AG04450 (cell line): ENCODE data around the gene ALDH1L1. TPM values are rescaled to one million over a fixed set of nuclear protein-coding genes. Genes with fewer than 3 reads are reported as not detected.
"Not testable (repeated sequence)": the region's sequence is repeated elsewhere in the genome, so short reads cannot be mapped to it uniquely, and the experiment has no call there.

Source experiments
- CTCF ChIA-PET: fragments of 300-600, 350-600 bp; formaldehyde crosslinking; extraction: SDS; loops from one replicate; lab custom pipeline; 2022; ENCODE audit warnings: antibody characterized with exemption, inconsistent platforms; lab: Charles Lee
- POLR2A ChIA-PET: fragments of 350-600 bp; formaldehyde crosslinking; extraction: SDS; loops from one replicate; lab custom pipeline; 2021; ENCODE audit warnings: antibody characterized with exemption, inconsistent platforms; lab: Yijun Ruan, JAX
- DNase-seq: peaks from one replicate; pipeline ENCODE4 v3.0.0-alpha.2; 2011; ENCODE audit warnings: low read depth, low spot score
- H3K27ac ChIP-seq: one replicate; pipeline ENCODE4 v1.5.1; 2012; ENCODE audit warnings: low read depth, low read length, control low read depth
- H3K27me3 ChIP-seq: one replicate; pipeline ENCODE4 v1.6.0; 2012; ENCODE audit warnings: low read length; ENCODE audit not compliant: control insufficient read depth, insufficient read depth
- H3K4me3 ChIP-seq: 2 replicates; pipeline ENCODE4 v1.5.1; 2011; ENCODE audit warnings: mild to moderate bottlenecking, low read depth, low read length, control low read depth
- H3K9me3 ChIP-seq: 2 replicates; pipeline ENCODE4 v1.5.1; 2012; ENCODE audit warnings: low read length; ENCODE audit not compliant: control insufficient read depth, insufficient read depth
- CTCF ChIP-seq: IDR thresholded peaks from 2 replicates; pipeline ENCODE4 v1.5.1; 2011; ENCODE audit warnings: low read depth, low read length, control low read depth, inconsistent platforms
- polyA plus RNA-seq: library from polyadenylated mRNA; depleted of rRNA; stranded (reverse); fragments of >200 nt; gene quantifications from 2 replicates; pipeline ENCODE4 v1.2.3, GENCODE V29; 2011

ALDH1L1 gene
- polyA plus RNA-seq, 1 experiment: not detected

GRCh38 chr3:126101521-126101982, 78.8 kb downstream of the ALDH1L1 start:
- POLR2A ChIA-PET: interaction anchor here (1.3 kb wide), 1 partner anchor 17 kb away, joined by 4 read pairs; no protein-coding TSS in a partner anchor
- CTCF ChIA-PET: interaction anchor here (1.4 kb wide), 1 partner anchor 31 kb away, joined by 6 read pairs; no protein-coding TSS in a partner anchor
- DNase-seq: no peak
- Histone ChIP-seq H3K4me3 (no peak overlapping the region), H3K27ac (no peak overlapping the region), H3K9me3 (peaks cover 3% of the 10 kb centered on the region; the same call in 1 of the 2 replicates), H3K27me3 (peaks cover 6% of the 10 kb centered on the region)
- no peak for TF ChIP-seq CTCF

GRCh38 chr3:126100634-126101301, 79.6 kb downstream of the ALDH1L1 start:
- H3K9me3 ChIP-seq: peaks cover 9% of the 10 kb centered on the region; the same call in 1 of the 2 replicates
- no peak for TF ChIP-seq CTCF
- H3K4me3 ChIP-seq: no peak overlapping the region
- no peak overlapping the region for H3K27ac ChIP-seq
- peak; percentile 59 for DNase-seq
- H3K27me3 ChIP-seq: peaks cover 3% of the 10 kb centered on the region
- ChIA-PET POLR2A (interaction anchor here (0.5 to 1.3 kb wide), 2 partner anchors 16 to 373 kb away, joined by 4 read pairs; no protein-coding TSS in a partner anchor), CTCF (interaction anchor here (0.8 kb wide), 1 partner anchor 16 kb away, joined by 4 read pairs; no protein-coding TSS in a partner anchor)

GRCh38 chr3:126100269-126100633, 80.1 kb downstream of the ALDH1L1 start:
- no peak for TF ChIP-seq CTCF
- DNase-seq: no peak
- no peak overlapping the region for H3K4me3 ChIP-seq
- H3K27ac ChIP-seq: peak overlapping the region; percentile 31
- peaks cover 3% of the 10 kb centered on the region for H3K27me3 ChIP-seq
- CTCF ChIA-PET: interaction anchor here (0.8 kb wide), 1 partner anchor 16 kb away, joined by 4 read pairs; no protein-coding TSS in a partner anchor
- peaks cover 9% of the 10 kb centered on the region; the same call in 1 of the 2 replicates for H3K9me3 ChIP-seq
- POLR2A ChIA-PET: interaction anchor here (0.5 kb wide), 1 partner anchor 373 kb away, joined by 4 read pairs; no protein-coding TSS in a partner anchor

- no peak overlapping the region for H3K4me3 ChIP-seq
- DNase-seq: no peak
- ChIA-PET CTCF (interaction anchor here (0.5 kb wide), 1 partner anchor 23 kb away, joined by 4 read pairs; no protein-coding TSS in a partner anchor), POLR2A (no interaction called here)
- H3K9me3 ChIP-seq: peaks cover 9% of the 10 kb centered on the region; the same call in 1 of the 2 replicates
- H3K27ac ChIP-seq: no peak overlapping the region
- H3K27me3 ChIP-seq: peaks cover 2% of the 10 kb centered on the region
- TF ChIP-seq CTCF: no peak
These were observed 82.0 kb downstream of the ALDH1L1 start for GRCh38 chr3:126098391-126098858.

- Histone ChIP-seq H3K27ac (no peak overlapping the region), H3K9me3 (peaks cover 9% of the 10 kb centered on the region; the same call in 1 of the 2 replicates), H3K27me3 (peaks cover 2% of the 10 kb centered on the region), H3K4me3 (no peak overlapping the region)
- ChIA-PET POLR2A (no interaction called here), CTCF (interaction anchor here (0.5 kb wide), 1 partner anchor 22 kb away, joined by 4 read pairs; no protein-coding TSS in a partner anchor)
- DNase-seq: no peak
- TF ChIP-seq CTCF: no peak
These were observed 82.6 kb downstream of the ALDH1L1 start for GRCh38 chr3:126097801-126098200.

- CTCF ChIA-PET, H3K27me3 ChIP-seq, H3K27ac ChIP-seq, POLR2A ChIA-PET, DNase-seq, H3K4me3 ChIP-seq: not testable (repeated sequence)
- peaks cover 13% of the 10 kb centered on the region for H3K9me3 ChIP-seq
These were observed 84.1 kb downstream of the ALDH1L1 start for GRCh38 chr3:126096274-126096673.

- CTCF ChIA-PET, H3K27me3 ChIP-seq, DNase-seq, H3K4me3 ChIP-seq, POLR2A ChIA-PET, H3K27ac ChIP-seq: not testable (repeated sequence)
- peaks cover 13% of the 10 kb centered on the region for H3K9me3 ChIP-seq
These were observed 88.3 kb downstream of the ALDH1L1 start for GRCh38 chr3:126092128-126092527.
